ENCODE data around the gene IRAG1. TPM values are rescaled to one million over a fixed set of nuclear protein-coding genes. Genes with fewer than 3 reads are reported as not detected.
A peak's percentile ranks its signal among the peaks of the same experiment; 100 is the strongest.

Gene IRAG1
- total and polyA plus RNA-seq, 2 of the 13 experiments (the other 11 are each of a cell fraction or from before 2014, with no cell fraction given) = 0.13 to 0.20 TPM

DNA sequence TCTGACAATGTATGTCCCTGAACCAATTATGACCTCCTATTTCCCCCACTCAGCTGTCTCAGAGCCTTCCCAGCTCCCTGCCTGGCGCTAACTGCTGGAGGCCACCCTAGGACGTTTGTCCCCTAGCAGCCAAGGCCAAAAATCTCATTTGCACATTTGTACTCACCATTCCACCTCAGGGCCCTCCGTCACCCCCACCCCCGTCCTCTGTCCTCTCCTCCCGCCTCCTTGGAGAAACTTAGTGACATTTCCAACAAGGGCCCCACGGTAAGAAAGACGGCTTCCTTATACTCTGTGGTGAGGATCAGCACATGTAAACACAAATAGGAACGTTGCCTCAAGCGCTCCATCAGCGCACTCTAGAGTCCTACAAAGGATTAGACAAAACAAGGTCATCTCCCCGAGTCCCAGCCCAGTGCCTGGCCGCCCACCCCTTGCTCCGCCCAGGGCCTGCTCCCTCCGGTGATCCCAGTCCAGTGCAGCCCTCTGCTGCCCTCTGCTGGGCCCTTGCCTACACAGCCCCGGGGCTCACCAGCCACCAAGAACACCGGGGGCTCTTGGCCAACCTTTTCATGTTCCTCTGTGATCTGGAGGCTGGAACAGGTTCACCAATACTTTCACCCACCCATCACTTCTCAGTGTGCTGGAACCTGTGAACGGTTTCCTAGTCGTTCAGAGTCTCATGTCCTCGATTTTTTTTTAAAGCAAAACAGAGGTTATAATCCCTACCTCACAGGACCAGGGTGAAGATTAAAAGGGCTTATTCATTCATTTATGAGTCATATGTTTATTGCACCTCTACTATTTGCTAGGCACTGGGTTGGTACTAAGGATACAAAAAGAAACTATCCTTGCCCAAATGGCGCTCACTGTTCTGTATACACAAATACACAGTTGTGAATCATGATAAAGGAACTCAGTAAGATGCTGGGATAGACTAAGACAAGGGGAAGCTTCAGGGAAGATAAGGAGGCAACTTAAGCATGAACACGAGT is 42.2 kb upstream of the IRAG1 start (continued):
- TF ChIP-seq KDM2A (CRISPR knock-in tag; IDR thresholded peaks at IDR 0.05; ENCODE audit: borderline replicate concordance, low read depth) (peak; percentile 77; the same call in 1 of the 2 replicates), FIP1L1 (IDR thresholded peaks at IDR 0.05; ENCODE audit: borderline replicate concordance, insufficient read depth, low read depth, low read length) (no peak), HNRNPH1 (optimal IDR thresholded peaks at IDR 0.05; ENCODE audit: low read depth, low read length) (no peak), TMF1 (CRISPR knock-in tag; IDR thresholded peaks at IDR 0.05; ENCODE audit: low read depth) (no peak), HNRNPLL (IDR thresholded peaks at IDR 0.05; ENCODE audit: low read depth, low read length, poor library complexity, severe bottlenecking) (peak; percentile 61), MATR3 (CRISPR knock-in tag; IDR thresholded peaks at IDR 0.05) (no peak), GATAD2A (CRISPR knock-in tag; IDR thresholded peaks at IDR 0.05) (peak; percentile 52), AGO2 (optimal IDR thresholded peaks at IDR 0.05; ENCODE audit: low read depth, low read length) (no peak), STAT5B (CRISPR knock-in tag; IDR thresholded peaks at IDR 0.05) (no peak), KLF16 (CRISPR knock-in tag; IDR thresholded peaks at IDR 0.05) (peak in 1 of 2 experiments; percentile 74; a peak in 1 of 4 replicates), ZNF83 (CRISPR knock-in tag; IDR thresholded peaks at IDR 0.05; ENCODE audit: borderline replicate concordance) (no peak), ZNF510 (CRISPR knock-in tag; IDR thresholded peaks at IDR 0.05; ENCODE audit: low read depth) (no peak), POLR2AphosphoS5 (IDR thresholded peaks at IDR 0.05; ENCODE audit: low read depth, low read length) (no peak), ZC3H13 (CRISPR knock-in tag; IDR thresholded peaks at IDR 0.05) (no peak), ZFP36 (IDR thresholded peaks at IDR 0.05; ENCODE audit: borderline replicate concordance, low read depth, low read length, partially characterized antibody) (peak; percentile 40), HNRNPUL1 (IDR thresholded peaks at IDR 0.05; ENCODE audit: low read depth, low read length) (no peak), ZNF251 (CRISPR knock-in tag; IDR thresholded peaks at IDR 0.05) (no peak), BRD4 (CRISPR knock-in tag; IDR thresholded peaks at IDR 0.05) (no peak), HOXA7 (CRISPR knock-in tag; IDR thresholded peaks at IDR 0.05) (no peak), ATF1 (CRISPR knock-in tag; IDR thresholded peaks at IDR 0.05) (no peak), GATA4 (IDR thresholded peaks at IDR 0.05; ENCODE audit: borderline replicate concordance, low read depth) (no peak), ZNF326 (CRISPR knock-in tag; IDR thresholded peaks at IDR 0.05; ENCODE audit: borderline replicate concordance) (no peak), ZIK1 (CRISPR knock-in tag; IDR thresholded peaks at IDR 0.05; ENCODE audit: borderline replicate concordance, low read depth) (0 out of 2 replicates have a peak, but pooled peaks have one; percentile 41), CAMTA2 (CRISPR knock-in tag; IDR thresholded peaks at IDR 0.05; ENCODE audit: borderline replicate concordance) (no peak), KLF15 (CRISPR knock-in tag; IDR thresholded peaks at IDR 0.05; ENCODE audit: borderline replicate concordance) (no peak), BHLHE40 (IDR thresholded peaks at IDR 0.05; ENCODE audit: low read length) (no peak)
- TF ChIP-seq, protein P1, sequence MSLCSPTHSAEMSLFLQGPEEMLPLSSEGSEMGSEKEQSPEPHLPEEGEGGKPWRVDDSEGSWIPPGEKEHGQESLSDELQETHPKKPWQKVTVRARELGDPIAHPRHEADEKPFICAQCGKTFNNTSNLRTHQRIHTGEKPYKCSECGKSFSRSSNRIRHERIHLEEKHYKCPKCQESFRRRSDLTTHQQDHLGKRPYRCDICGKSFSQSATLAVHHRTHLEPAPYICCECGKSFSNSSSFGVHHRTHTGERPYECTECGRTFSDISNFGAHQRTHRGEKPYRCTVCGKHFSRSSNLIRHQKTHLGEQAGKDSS (CRISPR knock-in tag; IDR thresholded peaks at IDR 0.05; ENCODE audit: borderline replicate concordance, low read depth) = peak; percentile 32; the same call in 1 of the 2 replicates
- TF ChIP-seq, protein P2, sequence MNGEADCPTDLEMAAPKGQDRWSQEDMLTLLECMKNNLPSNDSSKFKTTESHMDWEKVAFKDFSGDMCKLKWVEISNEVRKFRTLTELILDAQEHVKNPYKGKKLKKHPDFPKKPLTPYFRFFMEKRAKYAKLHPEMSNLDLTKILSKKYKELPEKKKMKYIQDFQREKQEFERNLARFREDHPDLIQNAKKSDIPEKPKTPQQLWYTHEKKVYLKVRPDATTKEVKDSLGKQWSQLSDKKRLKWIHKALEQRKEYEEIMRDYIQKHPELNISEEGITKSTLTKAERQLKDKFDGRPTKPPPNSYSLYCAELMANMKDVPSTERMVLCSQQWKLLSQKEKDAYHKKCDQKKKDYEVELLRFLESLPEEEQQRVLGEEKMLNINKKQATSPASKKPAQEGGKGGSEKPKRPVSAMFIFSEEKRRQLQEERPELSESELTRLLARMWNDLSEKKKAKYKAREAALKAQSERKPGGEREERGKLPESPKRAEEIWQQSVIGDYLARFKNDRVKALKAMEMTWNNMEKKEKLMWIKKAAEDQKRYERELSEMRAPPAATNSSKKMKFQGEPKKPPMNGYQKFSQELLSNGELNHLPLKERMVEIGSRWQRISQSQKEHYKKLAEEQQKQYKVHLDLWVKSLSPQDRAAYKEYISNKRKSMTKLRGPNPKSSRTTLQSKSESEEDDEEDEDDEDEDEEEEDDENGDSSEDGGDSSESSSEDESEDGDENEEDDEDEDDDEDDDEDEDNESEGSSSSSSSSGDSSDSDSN (CRISPR knock-in tag; IDR thresholded peaks at IDR 0.05) = no peak; the same call in 1 of the 2 replicates
